ENCODE measurements around the gene AGPAT2.

GRCh38 chr9:136735812-136736480, 48.7 kb upstream of the AGPAT2 start:
- TF ChIP-seq CTCF (IDR thresholded peaks at IDR 0.05) (no peak), POLR2AphosphoS5 (IDR thresholded peaks at IDR 0.05) (no peak), EP300 (IDR thresholded peaks at IDR 0.05) (no peak), POLR2A (IDR thresholded peaks at IDR 0.05) (no peak)
